SHP77 treated with DMSO at 0.1 percent for 48 hours (cell line): ENCODE results near the gene PACRG.

Experiments
- DNase-seq: peaks from one replicate; lab custom pipeline; 2025; lab: John Stamatoyannopoulos, UW

PACRG gene

DNA sequence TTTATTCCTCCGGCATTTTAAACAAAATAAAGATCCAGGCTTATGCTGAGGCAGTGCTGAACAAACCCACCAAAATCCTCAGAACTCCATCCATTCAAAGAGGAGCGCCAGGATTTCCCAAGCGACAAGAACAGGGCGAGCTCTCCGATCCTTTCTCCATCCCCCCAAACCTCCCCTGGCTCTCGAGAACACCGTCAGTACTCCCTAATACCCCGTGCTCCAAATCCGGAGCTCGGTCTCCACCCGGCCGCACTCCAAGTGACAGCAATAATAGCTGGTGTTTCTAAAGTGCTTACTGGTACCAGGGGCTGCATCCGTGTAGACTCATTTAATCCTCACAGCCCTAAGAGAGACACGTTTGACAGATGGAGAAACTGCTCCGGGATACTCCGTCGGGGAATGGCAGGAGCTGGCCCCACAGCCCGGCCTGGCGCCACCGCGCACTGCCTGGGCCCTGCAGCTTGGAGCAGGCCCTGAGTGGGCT, 409.7 kb downstream of the PACRG start:
- DNase-seq, result no peak

- no peak for DNase-seq
Observed at GRCh38 chr6:163146036-163146435, 418.3 kb downstream of the PACRG start.

- no peak for DNase-seq
Observed at GRCh38 chr6:163147994-163148393, 420.2 kb downstream of the PACRG start.

DNA sequence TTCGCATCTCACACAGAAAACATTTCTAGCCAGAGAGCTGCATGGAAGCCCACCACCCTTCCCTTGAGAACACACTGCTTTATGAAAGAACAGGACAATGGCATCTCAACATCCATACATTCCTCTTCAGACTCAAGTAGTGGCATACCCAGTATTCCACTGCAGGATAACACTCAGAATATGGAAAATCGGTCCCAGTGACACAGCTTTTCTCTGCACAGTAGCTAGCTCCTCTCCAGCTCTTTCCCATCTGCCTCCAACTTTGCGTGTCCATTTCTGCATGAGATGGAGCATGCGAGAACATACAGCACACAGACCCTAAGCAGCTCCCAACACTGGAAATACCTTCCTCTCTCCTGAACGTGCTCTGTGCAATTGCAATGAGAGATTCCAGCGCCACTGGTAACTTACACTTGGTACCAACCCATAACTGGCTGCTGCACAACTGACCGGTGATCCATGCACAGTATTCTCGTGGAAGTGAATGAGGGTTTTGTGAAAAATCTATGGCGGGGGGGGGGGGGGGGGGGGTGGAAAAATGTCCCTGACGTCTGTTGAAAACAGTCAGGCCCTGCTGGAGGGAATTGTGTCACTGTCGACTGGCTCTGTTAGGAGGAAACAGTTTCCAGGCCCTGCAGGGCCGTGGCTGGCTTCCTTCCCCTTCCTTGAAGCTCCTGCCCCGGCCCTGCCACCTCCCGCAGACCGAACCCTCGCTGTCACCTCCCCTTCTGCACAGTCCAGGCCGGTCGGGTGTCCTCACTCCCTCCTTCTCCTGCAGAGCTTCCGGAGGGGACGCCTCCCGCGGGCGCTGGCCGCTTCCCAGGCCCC, 420.9 kb downstream of the PACRG start:
- DNase-seq, result no peak

DNA sequence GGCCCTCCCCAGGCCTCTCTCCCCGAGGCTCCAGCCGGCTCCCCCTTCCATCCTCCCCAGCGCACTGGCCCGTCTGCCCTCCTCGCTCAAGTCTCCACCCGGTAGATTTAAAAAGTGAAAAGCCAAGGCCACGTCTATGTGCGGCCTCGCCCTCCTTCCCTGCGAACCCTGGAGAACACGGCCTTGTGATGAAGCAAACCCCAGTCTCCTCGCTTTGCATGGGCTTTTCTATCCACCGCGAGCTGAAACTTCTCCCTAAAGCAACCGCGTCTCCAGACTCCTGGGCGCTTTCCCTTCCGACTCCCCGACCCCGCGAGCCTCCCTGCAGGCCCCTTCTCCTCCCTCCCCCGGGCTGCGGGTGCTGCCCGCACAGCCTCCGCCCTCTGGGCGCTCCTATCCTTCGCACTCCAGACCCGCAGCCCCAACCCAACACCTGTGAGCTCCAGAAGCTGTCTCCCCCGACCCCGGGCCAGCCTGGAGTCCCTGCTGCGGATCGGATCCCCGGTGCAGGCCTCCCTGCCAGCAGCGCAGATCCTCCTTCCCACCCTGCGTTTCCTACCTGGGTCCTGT, 421.6 kb downstream of the PACRG start:
- DNase-seq, result no peak

GRCh38 chr6:163151212-163151611, 423.4 kb downstream of the PACRG start:
- DNase-seq, result no peak

DNA sequence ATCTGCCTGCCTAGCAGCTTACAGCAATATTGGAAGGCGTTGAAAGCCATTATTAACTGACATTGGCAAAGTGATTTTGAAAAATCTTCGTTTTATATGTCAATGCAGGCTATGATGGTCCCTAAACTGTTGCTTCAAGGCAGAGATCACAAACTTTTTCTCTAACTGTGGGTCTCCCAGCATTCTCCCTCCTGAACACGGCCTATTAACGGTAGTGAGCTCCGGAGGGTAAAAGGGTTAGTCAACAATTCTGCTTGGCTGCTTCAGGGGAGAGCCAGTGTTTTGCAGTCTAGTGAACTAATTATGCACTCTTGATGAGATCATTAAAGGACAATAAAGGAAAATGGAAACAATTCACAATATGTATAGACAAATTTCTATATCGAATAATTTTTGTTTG, 424.9 kb downstream of the PACRG start:
- DNase-seq, result no peak

DNA sequence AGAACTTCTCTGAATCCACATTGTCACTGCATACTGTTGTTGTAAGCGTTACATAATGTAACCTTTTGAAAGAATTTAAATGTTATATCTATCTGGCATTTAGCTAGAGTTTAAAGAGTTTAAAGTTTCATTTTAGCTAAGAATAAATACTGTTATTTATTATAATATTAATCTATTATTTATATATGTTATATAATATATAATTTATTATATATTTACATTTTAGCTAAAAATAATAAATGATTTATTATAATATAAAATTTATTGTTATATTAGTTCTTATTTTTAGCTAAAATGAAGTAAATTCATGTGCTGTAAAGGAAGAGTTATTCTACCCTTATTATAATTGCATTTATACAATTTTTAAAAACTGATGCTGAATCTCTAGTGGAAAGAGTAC, 431.3 kb downstream of the PACRG start:
- no peak for DNase-seq

- no peak for DNase-seq
Observed at GRCh38 chr6:163159689-163160088, 431.9 kb downstream of the PACRG start.

DNA sequence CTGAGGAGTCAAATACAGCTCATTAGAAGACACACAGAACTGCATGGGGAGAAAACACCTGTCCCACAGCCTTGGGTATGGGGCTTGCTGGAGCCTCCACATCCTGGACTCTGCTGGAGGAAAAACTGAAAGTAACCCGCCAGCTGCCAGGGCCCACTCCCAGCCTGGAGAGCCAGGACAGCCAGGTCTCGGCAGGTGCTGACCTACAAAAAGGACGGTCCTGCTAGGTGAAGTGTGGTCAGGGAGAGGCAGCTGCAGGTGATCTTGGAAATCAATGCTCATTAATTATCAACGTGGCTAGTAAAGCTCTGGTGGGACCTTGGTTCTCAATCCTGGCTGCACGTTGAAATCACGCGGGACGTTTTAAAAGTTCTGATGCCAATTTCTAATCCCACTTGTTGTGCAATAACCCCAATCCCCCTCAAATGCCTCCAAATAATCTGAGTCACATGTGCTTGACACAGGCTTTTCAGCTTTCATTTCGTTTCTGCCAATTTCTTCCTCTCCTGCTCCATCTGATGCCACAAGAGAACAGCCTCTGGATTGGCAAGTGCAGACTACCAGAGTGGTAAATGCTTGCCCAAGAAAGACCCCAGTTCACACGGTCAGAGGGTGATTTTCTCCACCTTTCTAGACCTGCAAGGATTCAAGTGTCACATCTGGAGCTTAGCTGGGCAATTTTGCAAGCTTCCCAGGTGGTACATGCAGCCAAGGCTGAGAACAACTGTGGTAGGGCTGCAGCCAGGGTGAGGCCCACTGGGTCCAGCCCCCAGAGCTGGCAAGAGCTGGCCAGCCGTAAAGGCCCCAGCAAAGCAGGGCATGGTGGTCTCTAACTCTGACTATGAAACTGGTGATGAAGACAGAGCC, 434.5 kb downstream of the PACRG start:
- DNase-seq, result no peak

DNA sequence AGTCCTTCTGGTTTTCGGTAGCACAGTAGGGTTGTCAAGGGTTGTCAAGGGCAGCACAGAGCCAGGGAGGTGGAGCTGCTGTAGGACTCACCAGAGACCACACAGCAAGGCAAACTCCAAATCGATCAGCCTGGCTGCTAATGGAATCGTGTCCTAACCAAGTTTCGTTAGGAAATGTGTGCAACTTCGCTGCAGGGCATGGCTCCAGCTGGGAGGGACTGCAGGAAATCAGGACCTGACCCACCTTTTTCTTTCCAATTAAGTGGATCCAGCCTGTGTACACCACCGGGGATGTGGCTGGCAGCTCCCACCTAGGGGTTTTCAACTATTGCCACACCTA, 435.1 kb downstream of the PACRG start:
- no peak for DNase-seq

- no peak for DNase-seq
Observed at GRCh38 chr6:163164175-163164900, 436.6 kb downstream of the PACRG start.

DNA sequence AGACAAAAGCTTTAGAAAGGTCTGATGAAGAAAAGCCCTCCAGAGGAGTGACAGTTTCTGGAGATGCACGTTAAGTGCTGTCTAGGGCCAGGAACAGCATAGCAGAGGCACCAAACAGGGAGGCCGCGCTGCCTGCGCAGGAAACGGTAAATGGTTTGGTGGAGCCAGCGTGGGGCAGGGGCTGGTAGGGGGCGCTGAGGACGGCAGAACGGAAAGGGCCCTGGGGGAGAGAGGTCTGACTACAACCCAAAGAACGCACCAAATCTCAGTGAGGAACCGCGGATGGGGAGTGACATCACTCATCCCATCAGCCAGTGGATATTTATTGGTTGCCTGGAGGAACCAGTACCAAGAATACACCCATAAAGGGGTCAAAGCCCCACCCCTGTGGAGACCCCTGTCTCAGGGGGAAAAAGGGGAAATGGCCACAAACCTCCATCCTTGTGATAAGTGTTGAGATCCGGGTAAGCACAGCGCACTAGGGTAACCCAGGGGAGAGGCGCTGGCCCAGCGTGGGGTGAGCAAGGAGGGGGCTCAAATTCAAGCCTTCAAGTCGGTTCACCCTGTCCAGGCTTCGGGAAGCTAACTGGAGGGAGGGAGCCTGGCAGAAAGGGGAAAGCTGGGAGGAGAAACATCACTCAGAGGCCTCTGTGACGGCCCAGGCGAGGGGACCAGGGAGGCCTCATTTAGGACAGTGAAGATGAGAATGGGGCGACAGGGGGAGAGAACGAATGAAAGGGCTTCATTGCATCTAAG, 437.6 kb downstream of the PACRG start:
- no peak for DNase-seq

DNA sequence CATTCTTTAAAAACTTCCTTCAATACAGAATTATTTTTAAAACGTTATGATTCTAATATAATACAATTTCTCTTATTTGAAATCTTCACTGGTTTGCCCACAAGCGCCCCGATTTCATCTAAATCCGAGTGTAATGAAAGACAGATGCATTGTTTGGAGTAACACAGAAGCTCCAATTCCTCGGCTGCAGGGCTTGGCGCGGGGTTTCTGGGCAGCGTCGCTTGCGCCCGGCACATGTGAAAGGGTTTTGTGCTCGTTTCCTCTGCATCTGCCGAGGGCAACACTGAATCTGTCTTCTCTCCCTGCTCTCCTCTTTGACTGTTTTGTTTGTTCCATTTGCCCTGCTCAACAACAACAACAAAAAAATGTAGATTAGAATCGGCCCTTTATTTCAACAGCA, 438.1 kb downstream of the PACRG start:
- no peak for DNase-seq

GRCh38 chr6:163166507-163166906, 438.7 kb downstream of the PACRG start:
- no peak for DNase-seq

GRCh38 chr6:163169521-163169920, 441.7 kb downstream of the PACRG start:
- DNase-seq, result no peak

DNA sequence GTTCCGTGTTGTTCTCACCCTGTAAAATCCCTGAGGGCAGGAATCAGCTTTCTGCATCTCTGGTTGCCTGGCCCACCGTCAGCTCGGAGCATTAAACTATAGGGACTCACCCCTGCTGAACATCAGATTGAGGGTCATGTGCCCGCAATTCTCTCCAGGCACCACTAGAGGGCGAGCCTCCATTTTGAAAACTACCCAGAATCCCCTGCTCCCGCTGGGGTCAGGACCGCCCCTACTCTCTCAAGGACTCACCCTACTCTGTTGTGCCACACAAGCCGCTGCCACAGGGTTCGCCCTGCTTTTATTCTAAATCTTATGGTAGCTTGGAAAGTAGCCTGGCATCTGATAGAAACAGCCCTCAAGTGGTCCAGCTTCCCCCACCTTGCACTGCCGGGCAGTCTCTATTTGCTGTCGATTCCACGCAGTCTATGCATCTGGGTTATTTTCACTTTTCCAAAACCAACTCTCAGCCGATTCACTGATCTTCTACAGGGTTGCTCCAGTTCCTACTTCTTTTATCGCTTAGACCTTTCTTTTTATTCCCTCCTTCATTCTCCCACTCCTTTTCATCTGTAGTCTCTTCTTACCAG, 442.6 kb downstream of the PACRG start:
- no peak for DNase-seq

DNA sequence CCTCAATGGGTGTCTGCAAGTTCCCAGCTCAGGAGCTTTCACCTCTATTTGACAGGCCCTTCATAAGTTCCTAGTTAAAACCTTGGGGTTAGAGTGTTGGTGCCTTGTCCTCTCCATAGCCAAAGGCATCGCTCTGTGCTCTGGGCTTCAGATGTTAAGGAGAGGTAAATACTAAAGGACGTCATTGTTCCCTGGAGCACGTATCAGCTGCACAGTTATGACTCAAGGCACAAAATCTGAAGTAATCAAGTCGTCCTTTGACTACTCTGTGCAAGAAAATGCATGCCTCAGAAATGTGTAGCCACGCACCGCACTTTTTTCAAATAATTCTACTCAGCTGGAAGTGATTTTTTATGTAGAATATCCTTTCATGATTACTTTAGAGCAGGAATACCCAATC, 446.0 kb downstream of the PACRG start:
- DNase-seq, result no peak

DNA sequence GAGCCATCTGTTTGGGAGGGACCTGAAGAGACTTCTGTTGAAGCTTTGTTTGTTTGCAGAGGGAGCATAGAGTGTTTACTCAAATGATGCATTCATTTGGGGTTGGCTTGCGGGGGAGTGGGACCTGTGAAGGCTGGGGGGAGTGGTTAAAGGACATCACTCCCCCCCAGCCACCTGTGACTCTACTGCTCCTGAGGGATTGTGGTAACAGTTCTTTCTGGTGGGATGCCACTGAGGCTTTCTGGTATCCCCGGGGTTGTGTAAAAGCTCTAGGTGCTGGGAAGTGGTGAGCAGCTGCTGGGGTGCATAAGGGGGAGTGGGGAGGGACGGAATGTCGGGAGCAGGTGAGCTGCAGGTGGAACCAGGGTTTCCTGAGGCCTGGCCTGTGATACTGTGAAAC, 447.5 kb downstream of the PACRG start:
- no peak for DNase-seq

DNA sequence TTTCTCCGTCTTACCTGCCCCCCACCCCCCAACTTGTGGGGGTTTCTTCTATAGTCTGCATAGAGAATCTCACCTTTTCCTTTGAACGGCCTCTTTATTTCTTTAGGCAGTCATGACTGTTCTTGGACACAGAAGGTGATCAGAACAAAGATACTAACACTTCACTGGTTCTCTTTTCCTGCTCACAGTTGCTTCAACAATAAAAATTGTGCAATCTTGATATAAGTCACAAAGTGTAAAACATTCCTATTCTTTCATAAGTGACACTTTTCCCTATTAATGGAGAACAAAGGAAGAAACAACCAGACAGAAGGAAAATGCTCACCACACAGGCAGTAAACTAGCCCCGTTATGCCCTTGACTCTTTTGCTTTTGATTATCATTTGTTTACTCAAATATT, 448.3 kb downstream of the PACRG start:
- no peak for DNase-seq

DNA sequence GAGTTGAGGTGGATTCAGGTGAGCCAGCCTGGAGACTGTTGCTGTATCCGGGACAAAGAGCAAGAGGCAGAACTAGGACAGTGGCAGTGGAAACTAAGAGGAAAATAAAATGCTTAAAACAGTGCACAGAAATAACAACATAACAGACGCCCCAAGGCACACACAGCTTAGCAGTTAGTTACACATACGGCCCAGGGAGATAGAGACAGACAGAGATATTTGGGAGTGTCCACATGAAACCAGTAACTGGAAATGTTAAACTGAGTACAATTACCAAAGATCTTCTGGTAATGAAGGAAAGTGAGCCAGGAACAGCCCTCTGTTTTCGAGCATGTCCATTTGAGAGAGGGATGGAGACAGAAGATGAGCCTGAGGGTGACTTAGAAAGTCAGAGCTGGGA, 449.2 kb downstream of the PACRG start:
- no peak for DNase-seq
